HepG2 (cell line): ENCODE data around the gene TPRN.
A peak's percentile ranks its signal among the peaks of the same experiment; 100 is the strongest.

Experiments used
- EP300 ChIP-seq, 3 experiments: sonication (generic) in 1 of 3; formaldehyde crosslinking in 1 of 3; IDR thresholded peaks; 2 replicates each; pipeline versions ENCODE4 v1.5.1 to v1.6.1; 2011 to 2020; ENCODE audit warnings: low read depth in 2 of 3, low read length in 2 of 3, borderline replicate concordance in 1 of 3, improper control_type of control experiment in 1 of 3, mild to moderate bottlenecking in 1 of 3, missing genetic modification reagents in 1 of 3, moderate library complexity in 1 of 3
- KDM1A ChIP-seq: IDR thresholded peaks from 2 replicates; pipeline ENCODE4 v1.6.1; 2016; ENCODE audit warnings: missing compliant biosample characterization
- MAFG ChIP-seq: sonication (generic); formaldehyde crosslinking; IDR thresholded peaks from 2 replicates; pipeline ENCODE4 v1.5.1; 2020; ENCODE audit warnings: mild to moderate bottlenecking, missing genetic modification reagents
- PHB2 ChIP-seq: fragments of 450-650 bp; IDR thresholded peaks from 2 replicates; pipeline ENCODE4 v1.6.1; 2018; ENCODE audit not compliant: partially characterized antibody
- POLR2AphosphoS5 ChIP-seq: IDR thresholded peaks from 2 replicates; pipeline ENCODE4 v1.6.1; 2012; ENCODE audit warnings: low read depth, low read length
- TRIM24 ChIP-seq: sonication (generic); formaldehyde crosslinking; IDR thresholded peaks from 2 replicates; pipeline ENCODE4 v1.8.0; 2022; ENCODE audit warnings: mild to moderate bottlenecking, missing genetic modification reagents
- ZNF577 ChIP-seq: sonication (generic); formaldehyde crosslinking; IDR thresholded peaks from 2 replicates; pipeline ENCODE4 v1.4.0; 2020; ENCODE audit warnings: mild to moderate bottlenecking, low read depth, missing genetic modification reagents, borderline replicate concordance
- ZNF775 ChIP-seq: sonication (generic); formaldehyde crosslinking; IDR thresholded peaks from 2 replicates; pipeline ENCODE4 v1.4.0; 2020; ENCODE audit warnings: missing genetic modification reagents, mild to moderate bottlenecking, moderate library complexity, borderline replicate concordance
- TF ChIP-seq, protein P1 (sequence below): sonication (generic); formaldehyde crosslinking; IDR thresholded peaks from 2 replicates; pipeline ENCODE4 v1.5.0; 2020; ENCODE audit warnings: mild to moderate bottlenecking, missing genetic modification reagents, moderate library complexity
- TF ChIP-seq, protein P2 (sequence below): sonication (generic); formaldehyde crosslinking; IDR thresholded peaks from 2 replicates; pipeline ENCODE4 v1.5.0; 2020; ENCODE audit warnings: missing genetic modification reagents

DNA sequence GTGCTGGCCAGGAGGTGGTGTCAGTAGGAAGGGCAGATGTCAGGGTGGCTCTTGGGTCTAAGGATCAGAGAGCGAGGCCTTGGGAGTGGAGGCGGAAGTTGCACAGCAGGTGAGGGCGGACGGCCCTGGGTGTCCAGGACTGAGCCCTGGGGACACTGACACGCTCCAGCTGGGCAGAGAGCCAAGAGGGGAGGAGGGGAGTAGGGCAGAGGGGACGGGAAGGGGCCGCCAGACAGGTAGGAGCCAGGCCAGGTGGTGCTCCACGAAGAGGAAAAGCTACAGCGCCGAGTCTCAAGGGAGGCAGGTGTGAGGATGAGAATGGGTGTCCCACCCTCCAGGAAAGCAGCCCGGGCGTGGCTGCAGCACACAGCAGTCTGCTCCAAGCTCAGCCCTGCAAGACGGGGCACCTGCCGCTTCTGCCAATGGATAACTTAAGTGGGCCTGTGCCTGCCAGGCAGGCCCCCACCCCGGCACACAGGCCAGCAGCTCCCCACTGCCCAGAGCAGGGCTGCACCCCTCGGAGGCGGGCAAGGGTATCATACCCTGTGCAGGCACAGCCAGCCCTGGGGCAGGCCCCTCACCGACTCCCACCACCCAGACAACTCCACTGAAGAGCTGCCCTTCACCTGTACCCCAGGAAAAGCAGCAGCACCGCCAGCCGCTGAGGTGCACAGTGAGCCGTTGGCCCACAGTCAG lies 4.9 kb downstream of the TPRN start:
- TF ChIP-seq KDM1A (CRISPR knock-in tag) (0 out of 2 replicates have a peak, but pooled peaks have one; percentile 45), ZNF775 (no peak), EP300 (IDR thresholded peaks at IDR 0.05; ENCODE audit: low read depth in 2 of 2, low read length in 2 of 2) (no peak), EP300 (CRISPR knock-in tag; IDR thresholded peaks at IDR 0.05; ENCODE audit: borderline replicate concordance) (no peak), PHB2 (no peak), POLR2AphosphoS5 (no peak), TRIM24 (no peak), MAFG (CRISPR knock-in tag) (no peak), ZNF577 (CRISPR knock-in tag) (no peak)
- TF ChIP-seq, protein P1, sequence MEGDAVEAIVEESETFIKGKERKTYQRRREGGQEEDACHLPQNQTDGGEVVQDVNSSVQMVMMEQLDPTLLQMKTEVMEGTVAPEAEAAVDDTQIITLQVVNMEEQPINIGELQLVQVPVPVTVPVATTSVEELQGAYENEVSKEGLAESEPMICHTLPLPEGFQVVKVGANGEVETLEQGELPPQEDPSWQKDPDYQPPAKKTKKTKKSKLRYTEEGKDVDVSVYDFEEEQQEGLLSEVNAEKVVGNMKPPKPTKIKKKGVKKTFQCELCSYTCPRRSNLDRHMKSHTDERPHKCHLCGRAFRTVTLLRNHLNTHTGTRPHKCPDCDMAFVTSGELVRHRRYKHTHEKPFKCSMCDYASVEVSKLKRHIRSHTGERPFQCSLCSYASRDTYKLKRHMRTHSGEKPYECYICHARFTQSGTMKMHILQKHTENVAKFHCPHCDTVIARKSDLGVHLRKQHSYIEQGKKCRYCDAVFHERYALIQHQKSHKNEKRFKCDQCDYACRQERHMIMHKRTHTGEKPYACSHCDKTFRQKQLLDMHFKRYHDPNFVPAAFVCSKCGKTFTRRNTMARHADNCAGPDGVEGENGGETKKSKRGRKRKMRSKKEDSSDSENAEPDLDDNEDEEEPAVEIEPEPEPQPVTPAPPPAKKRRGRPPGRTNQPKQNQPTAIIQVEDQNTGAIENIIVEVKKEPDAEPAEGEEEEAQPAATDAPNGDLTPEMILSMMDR: peak; percentile 37; the same call in 1 of the 2 replicates
- TF ChIP-seq, protein P2, sequence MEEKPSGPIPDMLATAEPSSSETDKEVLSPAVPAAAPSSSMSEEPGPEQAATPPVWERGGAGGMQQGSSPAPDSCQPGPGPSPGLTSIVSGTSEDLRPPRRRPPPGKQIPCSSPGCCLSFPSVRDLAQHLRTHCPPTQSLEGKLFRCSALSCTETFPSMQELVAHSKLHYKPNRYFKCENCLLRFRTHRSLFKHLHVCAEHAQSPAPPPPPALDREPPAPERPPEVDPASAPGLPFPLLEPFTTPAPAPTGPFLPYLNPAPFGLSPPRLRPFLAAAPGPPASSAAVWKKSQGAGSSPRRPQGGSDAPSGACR (CRISPR knock-in tag): no peak
